ENCODE data around the gene JOSD1.

DNA sequence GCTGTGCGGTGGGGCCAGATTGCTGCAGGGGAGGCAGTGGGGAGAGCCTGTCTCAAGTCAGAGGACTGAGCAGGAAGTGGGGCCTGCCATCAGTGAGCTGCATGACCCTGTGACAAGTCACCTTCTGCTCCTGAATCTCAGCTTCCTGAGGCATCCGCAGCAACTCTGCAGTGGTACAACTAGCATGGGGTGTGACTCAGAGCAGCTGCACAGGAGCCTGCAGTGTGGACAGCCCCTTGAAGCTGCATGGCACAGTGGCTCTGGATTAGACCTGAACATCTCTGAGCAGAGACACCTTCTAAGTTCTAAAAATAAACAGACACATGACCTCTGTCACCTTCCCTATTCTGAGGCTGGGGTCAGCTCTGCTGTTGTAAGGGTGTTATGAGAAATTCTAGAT, 62.5 kb downstream of the JOSD1 start:
- no peak for TF ChIP-seq CTCF (IDR thresholded peaks at IDR 0.05 in 4 of 5, conservative IDR thresholded peaks at IDR 0.05 in 1 of 5)
- no peak for TF ChIP-seq POLR2A (IDR thresholded peaks at IDR 0.05)
